Measurements from ENCODE around the gene BYSL.

DNA sequence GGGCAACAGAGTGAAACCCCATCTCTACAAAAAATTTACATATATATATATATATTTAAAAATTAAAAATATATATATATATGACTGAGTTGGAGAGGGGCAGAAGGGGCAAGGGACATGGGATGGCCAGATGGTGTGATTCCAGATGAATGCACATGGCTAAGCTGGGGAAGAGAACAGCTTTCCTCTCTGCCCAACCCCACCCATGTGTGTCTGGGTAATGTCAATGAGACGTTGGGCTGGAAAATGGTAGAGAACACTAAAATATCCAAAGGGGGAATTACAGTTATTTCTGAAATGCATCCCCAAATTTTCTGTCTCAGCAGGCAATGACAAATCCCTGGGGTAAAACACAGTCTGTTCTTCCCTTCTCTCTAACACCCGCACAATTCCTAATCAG, 51.5 kb downstream of the BYSL start:
- no peak for TF ChIP-seq CTCF (IDR thresholded peaks at IDR 0.05)
- no peak for TF ChIP-seq POLR2A (IDR thresholded peaks at IDR 0.05)
